ENCODE measurements around the gene HAND2.

The HAND2 gene

DNA sequence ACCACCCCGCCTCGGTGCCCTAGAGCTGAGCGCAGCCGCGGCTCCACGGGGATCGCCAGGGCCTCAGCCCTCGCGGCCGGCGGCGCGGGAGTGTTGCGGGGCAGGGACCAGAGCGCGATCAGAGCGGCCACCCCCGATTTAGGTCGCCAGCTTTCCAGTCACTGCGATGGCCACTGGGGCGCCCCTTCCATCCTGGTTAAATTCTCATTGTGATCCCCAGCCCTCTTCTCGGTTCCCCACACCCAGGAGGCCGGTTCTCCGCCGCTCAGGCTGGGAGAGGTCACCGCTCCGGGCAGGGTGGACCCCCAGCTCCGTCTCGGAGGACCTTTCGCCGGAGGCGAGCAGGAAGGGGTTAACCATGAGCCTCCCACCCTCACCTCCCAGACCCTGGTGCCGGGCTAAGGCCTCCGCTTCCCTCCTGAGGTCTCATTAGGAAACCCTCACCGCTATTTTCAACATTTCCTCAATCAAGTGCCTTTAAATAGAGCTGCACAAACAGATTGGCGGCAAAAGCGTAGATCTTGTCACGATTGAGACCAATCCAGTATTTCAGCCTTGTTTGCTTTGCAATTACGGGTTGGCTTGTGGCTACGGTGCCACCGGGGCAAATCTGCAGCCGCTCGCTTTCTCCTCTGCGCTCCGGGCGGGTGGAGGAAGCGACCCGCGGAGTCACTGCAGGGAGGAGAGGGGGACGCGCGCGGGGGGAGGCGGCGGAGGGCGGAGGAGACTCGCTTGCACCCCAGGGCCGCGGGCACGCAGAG lies 8.3 kb upstream of the HAND2 start:
- no peak for DNase-seq (ENCODE audit: low read depth)
- in situ Hi-C loops (cut with HindIII; ENCODE audit: low sequenced_read_pairs), result no loop called here
- TF ChIP-seq, protein P1, sequence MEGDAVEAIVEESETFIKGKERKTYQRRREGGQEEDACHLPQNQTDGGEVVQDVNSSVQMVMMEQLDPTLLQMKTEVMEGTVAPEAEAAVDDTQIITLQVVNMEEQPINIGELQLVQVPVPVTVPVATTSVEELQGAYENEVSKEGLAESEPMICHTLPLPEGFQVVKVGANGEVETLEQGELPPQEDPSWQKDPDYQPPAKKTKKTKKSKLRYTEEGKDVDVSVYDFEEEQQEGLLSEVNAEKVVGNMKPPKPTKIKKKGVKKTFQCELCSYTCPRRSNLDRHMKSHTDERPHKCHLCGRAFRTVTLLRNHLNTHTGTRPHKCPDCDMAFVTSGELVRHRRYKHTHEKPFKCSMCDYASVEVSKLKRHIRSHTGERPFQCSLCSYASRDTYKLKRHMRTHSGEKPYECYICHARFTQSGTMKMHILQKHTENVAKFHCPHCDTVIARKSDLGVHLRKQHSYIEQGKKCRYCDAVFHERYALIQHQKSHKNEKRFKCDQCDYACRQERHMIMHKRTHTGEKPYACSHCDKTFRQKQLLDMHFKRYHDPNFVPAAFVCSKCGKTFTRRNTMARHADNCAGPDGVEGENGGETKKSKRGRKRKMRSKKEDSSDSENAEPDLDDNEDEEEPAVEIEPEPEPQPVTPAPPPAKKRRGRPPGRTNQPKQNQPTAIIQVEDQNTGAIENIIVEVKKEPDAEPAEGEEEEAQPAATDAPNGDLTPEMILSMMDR (IDR thresholded peaks at IDR 0.05; ENCODE audit: low read depth, low read length, missing control alignments), result no peak
- H3K4me3 ChIP-seq (ENCODE audit: low read depth, low read length), result no peak overlapping the region

DNA sequence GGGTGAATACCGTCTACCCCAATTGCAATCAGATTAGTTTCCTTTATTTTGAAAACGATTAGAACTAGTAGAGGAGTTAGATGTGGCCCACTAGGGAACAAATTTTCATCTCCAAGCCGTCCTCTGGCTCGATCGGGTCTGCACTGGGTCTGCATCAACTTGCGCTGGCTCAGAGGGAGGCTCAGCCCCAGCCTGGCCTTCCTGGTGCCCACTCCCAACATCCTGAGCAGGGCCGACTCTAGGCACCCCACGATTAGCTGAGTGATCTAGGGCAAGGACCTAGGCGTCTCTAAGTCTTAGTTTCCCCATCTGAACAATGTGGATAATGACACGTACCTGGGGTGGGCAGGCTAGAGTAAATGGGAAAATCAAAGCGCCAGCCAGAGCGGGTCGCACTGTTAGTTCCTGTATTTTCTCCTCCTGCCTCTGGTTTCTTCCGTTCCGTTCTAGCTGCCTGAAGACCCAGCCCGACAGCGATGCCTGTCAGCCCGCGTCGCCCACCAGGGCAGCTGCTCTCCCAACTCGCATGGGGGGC lies 7.7 kb upstream of the HAND2 start:
- H3K4me3 ChIP-seq (ENCODE audit: low read depth, low read length), result no peak overlapping the region
- TF ChIP-seq, protein P1 (IDR thresholded peaks at IDR 0.05; ENCODE audit: low read depth, low read length, missing control alignments), result no peak
- in situ Hi-C loops (cut with HindIII; ENCODE audit: low sequenced_read_pairs), result no loop called here
- no peak for DNase-seq (ENCODE audit: low read depth)

DNA sequence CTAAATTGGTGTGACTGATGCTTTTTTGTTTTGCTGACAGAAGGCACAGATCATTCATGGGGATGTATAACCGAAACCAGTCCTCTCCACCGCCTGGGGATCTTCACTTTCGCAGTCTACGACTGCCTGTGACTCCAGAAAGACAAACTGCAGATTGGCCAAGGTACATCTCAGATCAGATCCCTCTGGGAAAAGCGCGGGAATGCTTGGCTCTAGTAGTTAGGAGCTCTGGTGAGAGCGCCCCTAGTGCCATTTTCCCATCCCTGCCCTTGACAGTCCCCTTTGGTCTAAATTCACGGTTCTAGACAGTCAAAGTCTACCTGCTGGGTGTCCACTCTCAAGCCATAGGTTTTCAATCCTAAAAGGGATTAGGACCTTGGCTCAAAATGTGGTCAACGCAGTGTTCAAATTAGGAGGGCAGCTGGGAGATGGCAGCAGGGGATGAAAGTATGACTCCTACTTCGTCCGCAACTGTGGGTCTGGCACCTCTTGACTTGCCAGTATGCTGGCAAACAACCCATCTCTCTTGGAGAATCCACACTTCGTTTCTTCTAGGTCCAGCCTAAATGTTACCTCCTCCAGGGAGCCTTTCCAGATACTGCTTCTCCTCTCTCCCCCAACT lies 6.9 kb upstream of the HAND2 start:
- in situ Hi-C loops (cut with HindIII; ENCODE audit: low sequenced_read_pairs), result no loop called here
- no peak for DNase-seq (ENCODE audit: low read depth)

DNA sequence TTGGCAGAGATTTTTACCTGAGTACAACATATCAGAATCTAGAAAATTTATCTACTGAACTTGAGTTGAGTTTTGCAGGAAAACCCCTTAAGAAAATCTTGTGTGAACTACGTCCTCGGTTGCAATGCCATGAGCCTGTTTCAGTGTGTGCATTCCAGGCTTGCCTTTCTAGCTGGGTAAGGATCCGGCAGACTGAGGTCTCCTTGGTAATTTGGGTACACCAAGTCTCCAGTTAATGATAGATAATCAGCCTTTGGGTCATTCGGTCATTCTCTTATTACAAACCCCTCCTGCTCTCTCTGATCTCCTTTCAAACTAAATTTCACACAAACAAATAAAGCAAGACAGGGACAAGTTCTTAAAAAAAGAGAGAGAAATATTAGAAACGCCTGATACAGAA lies 5.9 kb upstream of the HAND2 start:
- TF ChIP-seq, protein P1 (IDR thresholded peaks at IDR 0.05; ENCODE audit: low read depth, low read length, missing control alignments), result no peak
- no peak overlapping the region for H3K4me3 ChIP-seq (ENCODE audit: low read depth, low read length)
- in situ Hi-C loops (cut with HindIII; ENCODE audit: low sequenced_read_pairs), result no loop called here

More for the DNA sequence above, 6.9 kb upstream of the HAND2 start:
- H3K4me3 ChIP-seq (ENCODE audit: low read depth, low read length), result no peak overlapping the region
- TF ChIP-seq, protein P1 (IDR thresholded peaks at IDR 0.05; ENCODE audit: low read depth, low read length, missing control alignments), result peak; percentile 32

DNA sequence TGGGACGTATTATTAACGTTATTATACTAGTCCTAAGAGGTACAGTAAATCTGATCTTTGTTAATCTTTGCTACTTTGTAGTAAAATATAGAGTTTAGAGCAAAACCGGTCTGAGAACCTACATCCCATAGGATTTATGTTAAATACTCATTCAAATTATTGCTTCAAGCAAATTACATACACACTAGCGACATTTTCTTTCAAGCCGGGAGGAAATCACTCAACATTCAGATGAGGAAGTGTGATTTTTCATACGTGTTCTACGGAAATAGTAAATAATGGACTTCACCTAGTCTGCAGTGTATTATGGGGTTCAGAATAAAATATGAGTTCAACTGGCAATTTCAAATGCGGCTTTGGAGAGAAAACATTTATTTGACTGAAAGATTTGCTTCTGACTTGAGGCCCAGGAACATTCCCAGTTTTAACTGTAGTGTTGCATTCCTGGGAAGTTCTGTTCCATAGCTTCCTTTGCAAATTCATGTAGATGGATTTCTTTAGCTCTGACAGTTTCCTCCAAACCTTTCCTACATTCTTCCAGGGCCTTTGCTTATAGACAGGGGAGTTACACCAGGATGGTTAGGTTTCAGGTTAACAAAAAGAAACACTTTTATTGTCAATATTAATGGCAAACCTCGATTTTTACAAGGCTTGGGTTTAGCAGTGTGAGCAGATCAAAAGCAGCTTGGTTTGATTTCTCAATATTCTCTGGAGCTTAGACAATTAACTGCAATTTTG lies 5.3 kb upstream of the HAND2 start:
- no peak overlapping the region for H3K4me3 ChIP-seq (ENCODE audit: low read depth, low read length)
- DNase-seq (ENCODE audit: low read depth), result no peak
- TF ChIP-seq, protein P1 (IDR thresholded peaks at IDR 0.05; ENCODE audit: low read depth, low read length, missing control alignments), result no peak
- in situ Hi-C loops (cut with HindIII; ENCODE audit: low sequenced_read_pairs), result no loop called here

More for the DNA sequence above, 5.9 kb upstream of the HAND2 start:
- no peak for DNase-seq (ENCODE audit: low read depth)

- in situ Hi-C loops (cut with HindIII; ENCODE audit: low sequenced_read_pairs), result no loop called here
- TF ChIP-seq, protein P1 (IDR thresholded peaks at IDR 0.05; ENCODE audit: low read depth, low read length, missing control alignments), result no peak
- no peak for DNase-seq (ENCODE audit: low read depth)
- no peak overlapping the region for H3K4me3 ChIP-seq (ENCODE audit: low read depth, low read length)
Observed at GRCh38 chr4:173534434-173534833, 4.4 kb upstream of the HAND2 start.
